Activated CD8-positive, alpha-beta memory T cell treated with anti-CD3 and anti-CD28 coated beads, Interleukin-2, amount 10 ng/mL, durations not matched to agents 7 days and 5 days (primary cell): Measurements from ENCODE around the gene PPFIA2. TPM values are rescaled to one million over a fixed set of nuclear protein-coding genes. Genes with fewer than 3 reads are reported as not detected.
A peak's percentile ranks its signal among the peaks of the same experiment; 100 is the strongest.
"Not testable (repeated sequence)": the region's sequence is repeated elsewhere in the genome, so short reads cannot be mapped to it uniquely, and the experiment has no call there.

Source experiments
- ATAC-seq: fragments of 150-1000 bp; cut with Tn5 transposase; one replicate; pipeline ENCODE4 v1.10.0; 2021; ENCODE audit warnings: moderate library complexity
- CTCF ChIA-PET: fragments of 350-600 bp; sonication (Branson Sonifier 250); formaldehyde crosslinking; loops from one replicate; lab custom pipeline; 2021; ENCODE audit warnings: antibody characterized with exemption; lab: Charles Lee
- DNase-seq: peaks from one replicate; pipeline ENCODE4 v3.0.0-alpha.2; 2020
- H3K27ac Mint-ChIP-seq: one replicate; pipeline ENCODE4 v1.8.0; 2021; ENCODE audit warnings: mild to moderate bottlenecking, mixed read lengths
- H3K27me3 Mint-ChIP-seq: one replicate; pipeline ENCODE4 v1.8.0; 2021; ENCODE audit warnings: mixed read lengths
- H3K36me3 Mint-ChIP-seq: one replicate; pipeline ENCODE4 v1.8.0; 2021; ENCODE audit warnings: mild to moderate bottlenecking, mixed read lengths
- H3K4me1 Mint-ChIP-seq: one replicate; pipeline ENCODE4 v1.8.0; 2021; ENCODE audit warnings: mixed read lengths
- H3K4me3 Mint-ChIP-seq: one replicate; pipeline ENCODE4 v1.8.0; 2021; ENCODE audit warnings: mild to moderate bottlenecking, moderate library complexity, mixed read lengths
- H3K9me3 Mint-ChIP-seq: one replicate; pipeline ENCODE4 v1.8.0; 2022; ENCODE audit warnings: low read depth, mixed read lengths
- total RNA-seq, 2 experiments: library from RNA; stranded (reverse); gene quantifications; one replicate each; pipeline ENCODE4 v1.2.3, GENCODE V29; 2021

The PPFIA2 gene
- total RNA-seq, 2 experiments from 2014 or later, result not detected

DNA sequence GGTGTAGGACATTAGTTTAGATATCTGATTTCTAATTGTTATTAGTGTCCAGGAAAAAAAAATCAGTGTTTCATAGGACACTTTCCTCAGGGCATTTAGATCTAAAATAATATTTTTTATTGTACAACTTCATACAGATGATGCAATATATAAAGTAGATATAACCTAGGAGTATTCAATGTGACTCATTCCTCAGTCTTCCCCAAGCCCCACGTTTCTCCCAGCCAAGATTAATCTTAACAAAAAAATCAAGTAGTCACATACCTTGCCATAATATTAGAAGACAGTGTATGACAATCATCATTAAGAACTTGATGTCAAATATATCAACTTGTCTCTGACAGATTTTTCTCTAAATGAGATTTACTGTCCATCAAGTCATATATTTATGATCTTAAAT lies 37.1 kb downstream of the PPFIA2 start:
- CTCF ChIA-PET, result no interaction called here
- Mint-ChIP-seq H3K9me3 (peaks cover 2% of the 10 kb centered on the region), H3K27me3 (no peaks in the 10 kb centered on the region), H3K36me3 (no peaks in the 10 kb centered on the region), H3K4me1 (no peaks in the 10 kb centered on the region), H3K4me3 (no peak overlapping the region), H3K27ac (no peak overlapping the region)
- DNase-seq, result no peak
- ATAC-seq, result no peak

GRCh38 chr12:81718616-81719015 lies 40.5 kb downstream of the PPFIA2 start:
- Mint-ChIP-seq H3K36me3 (no peaks in the 10 kb centered on the region), H3K4me1 (no peaks in the 10 kb centered on the region), H3K4me3 (no peak overlapping the region), H3K27ac (no peak overlapping the region), H3K27me3 (no peaks in the 10 kb centered on the region), H3K9me3 (no peaks in the 10 kb centered on the region)
- DNase-seq, result no peak
- CTCF ChIA-PET, result no interaction called here
- no peak for ATAC-seq

GRCh38 chr12:81712536-81712935 lies 46.6 kb downstream of the PPFIA2 start:
- ATAC-seq (no peak), DNase-seq (no peak)
- Mint-ChIP-seq H3K27ac (no peak overlapping the region), H3K27me3 (no peaks in the 10 kb centered on the region), H3K4me3 (no peak overlapping the region), H3K36me3 (no peaks in the 10 kb centered on the region), H3K4me1 (no peaks in the 10 kb centered on the region), H3K9me3 (peaks cover 2% of the 10 kb centered on the region)
- CTCF ChIA-PET, result no interaction called here

DNA sequence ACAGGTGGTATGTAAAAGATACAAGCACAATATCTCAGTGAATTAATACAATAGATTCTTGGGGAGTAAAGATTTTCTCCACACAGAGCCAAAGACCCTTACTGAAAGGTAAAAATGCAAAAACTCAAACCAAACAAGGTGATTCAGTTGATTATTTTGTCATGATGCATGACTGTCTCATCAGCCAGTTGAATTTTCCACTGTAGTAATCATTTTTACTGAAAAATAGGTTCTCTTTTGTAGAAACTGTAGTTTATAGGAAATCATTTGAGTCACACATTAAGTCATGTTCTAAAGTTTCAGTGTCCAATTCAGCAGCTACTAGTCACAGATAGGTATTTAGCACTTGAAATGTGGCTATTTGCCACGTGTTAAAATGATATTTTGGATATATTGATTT lies 53.6 kb downstream of the PPFIA2 start:
- no peaks in the 10 kb centered on the region for H3K36me3 Mint-ChIP-seq
- no peak overlapping the region for H3K27ac Mint-ChIP-seq
- H3K27me3 Mint-ChIP-seq, result no peaks in the 10 kb centered on the region
- CTCF ChIA-PET, result no interaction called here
- no peak for ATAC-seq
- no peaks in the 10 kb centered on the region for H3K9me3 Mint-ChIP-seq
- DNase-seq, result no peak
- H3K4me1 Mint-ChIP-seq, result no peaks in the 10 kb centered on the region
- H3K4me3 Mint-ChIP-seq, result no peak overlapping the region

DNA sequence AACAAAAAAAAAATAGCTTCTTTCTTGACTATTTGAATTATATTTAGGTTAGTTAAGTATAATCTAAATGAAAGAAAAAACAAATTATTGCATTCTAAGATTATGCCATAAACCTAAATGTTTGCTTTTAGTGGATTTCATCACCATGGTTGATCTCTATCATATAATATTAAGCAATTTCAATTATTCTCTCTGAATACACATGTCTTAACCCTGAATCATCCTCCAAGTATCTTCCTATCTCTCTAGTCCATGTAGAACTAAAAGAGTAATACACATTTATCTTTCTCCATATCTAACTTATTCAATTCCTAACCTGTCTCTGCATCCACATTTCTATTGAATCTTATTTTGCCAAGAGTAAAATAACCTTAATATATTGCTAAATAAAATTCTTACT lies 59.6 kb downstream of the PPFIA2 start:
- Mint-ChIP-seq H3K36me3 (no peaks in the 10 kb centered on the region), H3K4me1 (no peaks in the 10 kb centered on the region), H3K9me3 (no peaks in the 10 kb centered on the region), H3K27me3 (no peaks in the 10 kb centered on the region), H3K4me3 (no peak overlapping the region), H3K27ac (no peak overlapping the region)
- CTCF ChIA-PET, result no interaction called here
- DNase-seq (no peak), ATAC-seq (no peak)

DNA sequence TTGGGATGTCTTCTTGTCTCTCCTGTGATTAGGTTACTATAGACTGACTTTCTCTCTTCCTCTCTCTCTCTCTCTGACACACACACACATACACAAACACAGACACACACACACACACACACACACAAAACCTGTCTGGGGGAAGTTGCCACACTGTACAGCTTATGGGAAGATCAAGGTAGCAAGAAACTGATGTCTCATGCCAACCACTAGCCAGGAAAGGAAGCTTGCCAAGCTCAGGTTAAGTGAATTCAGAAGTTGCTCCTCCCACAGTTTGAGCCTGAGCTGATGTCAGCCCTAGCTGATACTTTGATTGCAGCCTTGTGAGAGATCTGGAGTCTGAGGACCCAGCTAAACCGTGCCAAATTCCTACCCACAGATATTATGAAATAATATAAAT lies 67.1 kb downstream of the PPFIA2 start:
- DNase-seq (no peak), ATAC-seq (no peak)
- CTCF ChIA-PET, result no interaction called here
- H3K4me1 Mint-ChIP-seq, result no peaks in the 10 kb centered on the region
- H3K9me3 Mint-ChIP-seq, result no peaks in the 10 kb centered on the region
- H3K27ac Mint-ChIP-seq, result no peak overlapping the region
- no peaks in the 10 kb centered on the region for H3K27me3 Mint-ChIP-seq
- no peak overlapping the region for H3K4me3 Mint-ChIP-seq
- H3K36me3 Mint-ChIP-seq, result no peaks in the 10 kb centered on the region

DNA sequence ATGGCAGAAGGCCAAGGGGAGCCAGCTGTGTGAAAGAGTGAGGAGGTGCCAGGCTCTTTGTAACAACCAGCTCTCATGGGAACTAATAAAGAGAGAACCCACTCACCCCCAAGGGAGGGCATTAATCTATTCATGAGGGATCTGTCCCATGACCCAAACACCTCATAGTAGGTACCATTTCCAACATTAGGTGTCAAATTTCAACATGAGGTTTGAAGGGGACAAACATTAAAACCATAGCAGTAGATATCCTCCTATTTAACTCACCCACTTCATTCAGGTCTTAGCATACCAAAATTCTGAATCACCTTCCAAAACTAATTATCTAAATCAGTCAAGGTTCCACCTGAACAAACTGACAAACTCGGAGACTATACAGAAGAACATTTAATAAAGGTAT lies 75.3 kb downstream of the PPFIA2 start:
- H3K4me1 Mint-ChIP-seq, result no peaks in the 10 kb centered on the region
- no peaks in the 10 kb centered on the region for H3K27me3 Mint-ChIP-seq
- CTCF ChIA-PET, result no interaction called here
- no peak overlapping the region for H3K27ac Mint-ChIP-seq
- H3K4me3 Mint-ChIP-seq, result no peak overlapping the region
- DNase-seq, result no peak
- ATAC-seq, result no peak
- no peaks in the 10 kb centered on the region for H3K36me3 Mint-ChIP-seq
- H3K9me3 Mint-ChIP-seq, result no peaks in the 10 kb centered on the region

- no peak for ATAC-seq
- CTCF ChIA-PET, result no interaction called here
- H3K9me3 Mint-ChIP-seq, result no peaks in the 10 kb centered on the region
- H3K4me1 Mint-ChIP-seq, result no peaks in the 10 kb centered on the region
- no peak overlapping the region for H3K4me3 Mint-ChIP-seq
- H3K27me3 Mint-ChIP-seq, result no peaks in the 10 kb centered on the region
- H3K27ac Mint-ChIP-seq, result no peak overlapping the region
- no peak for DNase-seq
- no peaks in the 10 kb centered on the region for H3K36me3 Mint-ChIP-seq
These were observed 79.5 kb downstream of the PPFIA2 start for GRCh38 chr12:81679614-81680013.

DNA sequence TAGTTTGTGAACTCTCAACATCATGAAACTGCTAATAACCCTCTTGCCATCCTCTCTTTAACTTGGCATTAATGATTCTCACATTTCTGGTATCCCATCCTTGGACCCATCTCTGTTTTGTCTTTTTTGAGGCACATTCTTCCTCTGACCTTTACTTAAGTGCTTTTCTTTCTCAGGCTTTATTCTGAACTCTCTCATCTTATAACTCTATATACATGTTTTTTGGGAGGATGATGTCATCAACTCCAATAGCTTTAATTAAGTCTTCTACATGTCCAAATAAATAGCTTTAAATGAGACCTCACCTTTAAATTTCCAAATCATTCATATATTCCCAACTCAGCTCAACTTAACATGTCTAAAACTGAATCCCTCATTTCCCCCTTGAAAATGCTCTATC lies 88.4 kb downstream of the PPFIA2 start:
- no peaks in the 10 kb centered on the region for H3K9me3 Mint-ChIP-seq
- no peaks in the 10 kb centered on the region for H3K36me3 Mint-ChIP-seq
- H3K27me3 Mint-ChIP-seq, result no peaks in the 10 kb centered on the region
- DNase-seq, result no peak
- no peaks in the 10 kb centered on the region for H3K4me1 Mint-ChIP-seq
- H3K27ac Mint-ChIP-seq, result no peak overlapping the region
- no peak overlapping the region for H3K4me3 Mint-ChIP-seq
- CTCF ChIA-PET, result no interaction called here
- no peak for ATAC-seq

- DNase-seq (no peak), ATAC-seq (peak; percentile 63)
- Mint-ChIP-seq H3K9me3 (no peaks in the 10 kb centered on the region), H3K36me3 (no peaks in the 10 kb centered on the region), H3K27ac (no peak overlapping the region), H3K4me1 (no peaks in the 10 kb centered on the region), H3K27me3 (no peaks in the 10 kb centered on the region), H3K4me3 (no peak overlapping the region)
- CTCF ChIA-PET, result no interaction called here
These were observed 90.7 kb downstream of the PPFIA2 start for GRCh38 chr12:81668475-81668874.

DNA sequence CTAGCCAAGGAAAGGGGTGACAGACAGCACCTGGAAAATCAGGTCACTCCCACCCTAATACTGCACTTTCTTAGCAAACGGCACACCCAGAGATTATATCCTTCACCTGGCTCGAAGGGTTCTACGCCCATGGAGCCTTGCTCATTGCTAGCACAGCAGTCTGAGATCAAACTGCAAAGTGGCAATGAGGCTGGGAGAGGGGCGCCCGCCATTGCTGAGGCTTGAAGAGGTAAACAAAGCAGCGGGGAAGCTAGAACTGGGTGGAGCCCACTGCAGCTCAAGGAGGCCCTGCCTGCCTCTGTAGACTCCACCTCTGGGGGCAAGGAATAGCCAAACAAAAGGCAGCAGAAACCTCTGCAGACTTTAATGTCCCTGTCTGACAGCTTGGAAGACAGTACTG lies 99.8 kb downstream of the PPFIA2 start:
- ATAC-seq, H3K4me1 Mint-ChIP-seq: not testable (repeated sequence)

DNA sequence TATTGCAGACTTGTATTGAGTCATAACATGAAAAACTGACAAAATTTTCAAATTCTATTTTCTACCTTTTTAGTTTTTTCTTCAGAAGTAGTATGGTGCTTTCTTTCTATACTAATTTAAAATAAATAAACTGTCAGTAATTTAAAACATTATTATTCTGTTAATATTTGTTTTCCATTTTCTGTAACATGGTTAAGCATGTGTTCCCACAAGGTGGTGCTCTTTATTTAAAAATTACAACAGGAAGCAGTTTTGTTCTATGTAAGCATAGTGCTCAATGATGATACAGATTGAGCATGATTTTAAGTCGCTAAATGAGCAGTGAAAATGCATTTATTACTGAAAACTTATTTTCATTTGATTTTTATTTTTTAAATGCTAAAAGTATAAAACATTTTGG lies 114.6 kb downstream of the PPFIA2 start:
- H3K36me3 Mint-ChIP-seq, result no peaks in the 10 kb centered on the region
- ATAC-seq (no peak), DNase-seq (no peak)
- H3K9me3 Mint-ChIP-seq, result no peaks in the 10 kb centered on the region
- H3K4me3 Mint-ChIP-seq, result no peak overlapping the region
- no peaks in the 10 kb centered on the region for H3K4me1 Mint-ChIP-seq
- H3K27ac Mint-ChIP-seq, result no peak overlapping the region
- CTCF ChIA-PET, result no interaction called here
- no peaks in the 10 kb centered on the region for H3K27me3 Mint-ChIP-seq

More for the DNA sequence above, 99.8 kb downstream of the PPFIA2 start:
- H3K27me3 Mint-ChIP-seq, CTCF ChIA-PET, H3K27ac Mint-ChIP-seq, H3K36me3 Mint-ChIP-seq, H3K4me3 Mint-ChIP-seq, H3K9me3 Mint-ChIP-seq, DNase-seq: not testable (repeated sequence)

GRCh38 chr12:81639196-81639595 lies 120.0 kb downstream of the PPFIA2 start:
- DNase-seq, result no peak
- Mint-ChIP-seq H3K27me3 (no peaks in the 10 kb centered on the region), H3K9me3 (no peaks in the 10 kb centered on the region), H3K27ac (no peak overlapping the region), H3K4me1 (no peaks in the 10 kb centered on the region), H3K36me3 (no peaks in the 10 kb centered on the region), H3K4me3 (no peak overlapping the region)
- ATAC-seq, result no peak
- CTCF ChIA-PET, result no interaction called here

- no peak overlapping the region for H3K27ac Mint-ChIP-seq
- no peaks in the 10 kb centered on the region for H3K4me1 Mint-ChIP-seq
- DNase-seq (no peak), ATAC-seq (no peak)
- H3K9me3 Mint-ChIP-seq, result no peaks in the 10 kb centered on the region
- H3K4me3 Mint-ChIP-seq, result no peak overlapping the region
- CTCF ChIA-PET, result no interaction called here
- no peaks in the 10 kb centered on the region for H3K36me3 Mint-ChIP-seq
- H3K27me3 Mint-ChIP-seq, result no peaks in the 10 kb centered on the region
These were observed 126.0 kb downstream of the PPFIA2 start for GRCh38 chr12:81633127-81633526.
